Left colon (tissue), 2 donors: ENCODE measurements around the gene FGGY. TPM values are rescaled to one million over a fixed set of nuclear protein-coding genes. Genes with fewer than 3 reads are reported as not detected.

Experiments
- ATAC-seq: fragments of 200-7000 bp; cut with Tn5 transposase; one replicate; pipeline ENCODE4 v1.9.1; 2020; ENCODE audit warnings: mild to moderate bottlenecking, moderate library complexity
- DNase-seq, 2 donors: peaks; one replicate each; pipeline ENCODE4 v3.0.0-alpha.2; 2020
- intact Hi-C, 2 donors: fragments of 100-400 bp; cut with DNase I in 1 of 2; cut with micrococcal nuclease in 1 of 2; formaldehyde crosslinking; loops; one replicate each; pipeline versions ENCODE4 v1.11.2 to v1.14.0; 2022; cut with DNase I, micrococcal nuclease
- microRNA-seq, 2 donors: library from miRNA; unstranded; fragments of <30 nt; microRNA quantifications; one replicate each; pipeline versions ENCODE4 v1.1.0 to v1.2.0, GENCODE V29; 2020
- total RNA-seq, 2 donors: library from RNA; stranded (reverse); fragmentation: NEBNext Ultra II Directional; extraction: Animal tissue kit (Norgen Biotek cat#: 25700); gene quantifications; one replicate each; pipeline ENCODE4 v1.2.1, GENCODE V29; 2021
- donor health status: DM: no; HTN: no; CAD: no.
- donor health status: DM: yes; HTN: yes; CAD: no.

FGGY gene
- total RNA-seq, 2 donors from 2014 or later = 17.3 to 24.1 TPM

DNA sequence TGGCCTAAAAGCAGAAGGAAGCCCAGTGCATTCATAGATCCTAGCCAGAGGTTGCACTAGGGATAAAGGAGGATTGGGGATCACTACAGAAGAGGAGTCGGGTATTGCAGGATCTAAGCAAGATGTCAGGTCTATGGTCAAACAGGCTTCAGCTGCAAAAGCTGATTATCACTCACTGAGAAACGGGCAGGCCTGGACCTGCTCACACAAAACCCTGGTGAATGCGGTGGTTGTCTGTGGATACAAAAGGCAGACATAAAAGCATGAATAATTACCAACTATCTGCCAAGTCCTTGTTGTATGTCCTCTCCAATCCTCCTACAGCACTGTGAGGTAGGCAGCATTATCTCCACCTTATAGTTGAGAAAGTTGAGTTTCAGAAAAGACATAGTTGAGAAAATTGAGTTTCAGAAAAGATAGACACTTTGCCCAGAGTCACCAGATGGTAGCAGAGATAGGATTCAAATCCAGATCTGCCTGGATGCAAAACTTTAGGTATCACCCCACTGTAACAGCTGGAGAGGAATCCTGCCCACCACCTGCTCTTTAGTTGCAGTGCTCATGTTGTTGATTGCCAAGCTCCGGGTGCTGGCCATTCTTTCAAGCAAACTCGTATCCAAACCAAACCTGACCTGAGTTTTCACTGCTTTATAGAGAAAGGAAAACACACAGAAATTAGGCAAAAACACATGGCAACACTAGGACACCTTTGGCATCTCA lies 468.3 kb downstream of the FGGY start:
- ATAC-seq (no peak), DNase-seq (no peak)
- intact Hi-C loops = no loop called here

DNA sequence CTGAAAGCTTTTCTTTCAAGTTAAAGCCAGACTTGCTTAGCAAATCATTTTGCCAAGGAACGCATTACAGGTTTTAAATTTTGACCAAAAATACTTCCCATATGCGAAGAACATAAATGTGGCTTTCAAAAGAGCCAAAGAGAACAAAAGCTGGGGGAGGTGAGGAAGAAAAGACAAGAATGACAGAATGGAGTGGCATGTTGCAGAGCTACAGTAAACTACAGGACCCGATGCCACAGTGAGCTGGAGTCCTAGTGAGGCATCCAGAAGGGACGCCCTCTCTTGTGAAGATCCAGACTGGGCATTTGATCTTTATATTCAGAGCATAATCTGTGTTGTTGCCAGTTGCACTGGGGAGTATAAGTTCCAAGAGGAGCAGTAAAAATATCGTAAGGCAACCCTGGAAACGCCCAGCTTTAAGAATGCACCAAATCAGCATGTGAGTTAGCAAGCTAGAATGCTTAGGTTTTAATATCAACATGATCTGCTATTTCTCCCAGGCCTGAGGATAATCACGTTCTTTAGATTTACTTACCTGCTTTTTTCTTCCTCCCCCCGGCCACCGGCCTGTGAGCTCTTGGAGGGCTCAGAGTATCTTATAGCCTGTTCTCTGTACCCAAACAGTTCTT lies 469.4 kb downstream of the FGGY start:
- intact Hi-C loops = no loop called here
- no peak for DNase-seq
- no peak for ATAC-seq

- DNase-seq (no peak), ATAC-seq (no peak)
- intact Hi-C loops = no loop called here
Observed at GRCh38 chr1:59767119-59767518, 470.2 kb downstream of the FGGY start.

GRCh38 chr1:59768792-59769735 lies 472.2 kb downstream of the FGGY start:
- DNase-seq (no peak), ATAC-seq (no peak)
- intact Hi-C loops = no loop called here

GRCh38 chr1:59769736-59770095 lies 472.8 kb downstream of the FGGY start:
- no peak for ATAC-seq
- intact Hi-C loops = no loop called here
- DNase-seq = no peak

- intact Hi-C loops = no loop called here
Observed at GRCh38 chr1:59771361-59771760, 474.5 kb downstream of the FGGY start.

DNA sequence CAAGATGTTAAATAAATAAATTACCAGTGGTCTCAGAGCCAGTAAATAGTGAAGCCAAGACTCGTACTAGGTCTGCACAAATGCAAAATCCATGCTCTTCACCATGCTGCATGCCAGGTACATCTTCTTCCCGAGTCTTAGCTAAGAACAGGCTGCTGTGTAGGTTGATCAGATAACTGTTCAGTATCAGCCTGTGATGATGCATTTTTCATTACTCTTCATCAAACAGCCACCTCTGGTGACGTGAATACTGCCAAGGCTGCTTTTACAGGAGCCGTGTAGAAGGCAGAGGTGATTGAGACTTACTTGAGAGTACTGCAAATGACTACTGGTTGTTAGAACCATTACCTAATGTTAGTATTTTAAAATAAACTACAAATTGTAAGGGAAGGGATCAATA lies 478.6 kb downstream of the FGGY start:
- DNase-seq (no peak), ATAC-seq (no peak)
- intact Hi-C loops = no loop called here

More at GRCh38 chr1:59771361-59771760, 474.5 kb downstream of the FGGY start:
- ATAC-seq = no peak
- DNase-seq = no peak

DNA sequence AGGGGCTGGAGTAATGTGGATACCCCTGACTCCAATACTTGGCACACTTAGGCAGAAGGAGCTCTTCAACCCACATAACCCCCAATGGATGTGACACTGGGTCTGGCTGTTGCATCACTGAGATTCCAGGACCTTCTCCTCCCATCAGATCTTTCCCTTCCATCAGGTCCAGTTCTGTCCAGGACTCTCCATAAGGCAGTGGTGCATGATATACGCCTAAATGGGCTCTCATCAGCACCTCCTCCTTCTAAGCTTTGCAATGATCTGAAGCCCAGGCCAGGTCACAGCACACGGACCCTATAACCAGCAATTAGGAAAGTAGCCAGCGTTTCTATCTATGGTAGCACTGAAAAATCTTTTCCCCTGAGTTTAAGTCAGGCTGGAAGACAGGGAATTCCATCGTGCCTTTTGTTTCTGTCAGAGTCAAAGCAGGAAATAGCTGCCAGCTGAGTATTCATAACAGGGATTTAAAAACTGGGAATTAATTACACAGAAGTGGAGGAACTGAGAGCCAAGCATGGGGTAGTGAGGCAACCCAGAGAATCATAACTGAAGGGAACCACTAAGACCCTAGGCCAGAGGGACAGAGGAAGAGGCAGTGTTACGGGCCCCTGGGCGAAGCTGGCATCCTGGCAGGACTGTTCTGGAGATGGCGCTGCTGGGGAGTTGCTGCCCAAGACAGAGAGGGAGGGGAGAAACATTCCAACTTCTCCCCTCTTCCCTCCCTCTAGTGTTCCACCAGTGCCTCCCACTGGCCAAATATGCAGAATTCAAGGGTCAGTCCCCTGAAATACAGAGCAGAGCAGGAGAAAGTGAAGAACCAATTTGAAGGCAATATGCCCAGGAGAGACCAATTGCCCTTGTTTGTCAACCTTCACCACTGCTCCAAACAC lies 480.3 kb downstream of the FGGY start:
- DNase-seq = no peak
- ATAC-seq = no peak
- intact Hi-C loops = no loop called here

- intact Hi-C loops = no loop called here
- ATAC-seq (no peak), DNase-seq (no peak)
Observed at GRCh38 chr1:59779949-59780348, 483.1 kb downstream of the FGGY start.

DNA sequence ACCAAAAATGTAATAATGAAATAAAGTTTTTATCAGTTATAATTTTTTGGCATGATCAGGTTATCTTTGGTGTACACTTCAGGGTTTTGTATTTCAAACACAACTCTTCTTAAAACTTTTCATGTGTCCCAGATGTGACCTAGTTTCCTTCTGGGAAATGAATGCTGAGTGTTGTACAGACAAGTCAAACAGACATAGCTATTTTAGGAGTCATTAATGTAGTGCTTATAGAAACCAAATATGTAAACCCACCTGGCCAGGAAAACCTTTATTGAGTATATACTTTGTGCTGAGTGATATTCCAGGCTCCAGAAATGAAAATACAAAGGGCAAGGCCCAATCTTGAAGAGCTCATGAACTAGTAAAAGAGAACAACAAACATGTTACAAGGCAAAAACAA lies 491.9 kb downstream of the FGGY start:
- intact Hi-C loops = no loop called here
- ATAC-seq (no peak), DNase-seq (no peak)

DNA sequence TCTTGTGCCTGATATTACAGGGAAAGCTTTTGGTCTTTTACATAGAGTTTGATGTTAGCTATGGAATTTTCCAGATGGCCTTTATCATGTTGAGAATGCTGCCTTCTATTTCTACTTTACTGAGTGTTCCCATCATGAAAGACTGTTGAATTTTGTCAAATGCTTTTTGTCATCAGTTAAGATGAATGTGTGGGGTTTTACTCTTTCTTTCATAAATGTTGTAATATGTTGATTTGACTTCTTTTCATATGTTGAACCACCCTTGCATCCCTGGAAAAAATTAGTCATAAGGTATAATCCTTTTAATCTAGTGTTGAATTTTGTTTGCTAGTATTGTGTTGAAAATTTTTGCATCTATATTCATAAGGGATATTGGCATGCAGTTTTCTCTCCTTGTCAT lies 501.7 kb downstream of the FGGY start:
- no peak for DNase-seq
- no peak for ATAC-seq
- intact Hi-C loops = no loop called here

GRCh38 chr1:59803458-59804038 lies 506.7 kb downstream of the FGGY start:
- DNase-seq (no peak), ATAC-seq (no peak)
- intact Hi-C loops = no loop called here

DNA sequence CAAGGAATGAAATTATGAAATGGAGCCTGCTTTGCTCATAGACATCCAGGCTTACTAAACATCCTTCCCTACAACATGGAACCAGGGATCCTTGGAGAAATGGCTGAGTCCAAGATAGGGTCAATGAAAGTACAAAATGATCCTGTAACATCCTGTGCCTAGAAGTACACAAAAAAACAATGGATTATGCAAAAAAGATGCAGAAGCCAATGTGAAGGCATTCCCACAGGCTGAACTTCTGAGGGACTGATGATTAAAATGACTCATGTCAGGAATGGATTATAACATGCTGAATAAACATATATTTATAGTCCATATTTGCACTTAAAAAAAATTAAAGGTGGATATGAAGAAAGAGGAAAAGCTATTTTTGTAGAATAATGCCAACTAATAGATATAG lies 507.4 kb downstream of the FGGY start:
- DNase-seq (no peak), ATAC-seq (no peak)
- intact Hi-C loops = no loop called here

DNA sequence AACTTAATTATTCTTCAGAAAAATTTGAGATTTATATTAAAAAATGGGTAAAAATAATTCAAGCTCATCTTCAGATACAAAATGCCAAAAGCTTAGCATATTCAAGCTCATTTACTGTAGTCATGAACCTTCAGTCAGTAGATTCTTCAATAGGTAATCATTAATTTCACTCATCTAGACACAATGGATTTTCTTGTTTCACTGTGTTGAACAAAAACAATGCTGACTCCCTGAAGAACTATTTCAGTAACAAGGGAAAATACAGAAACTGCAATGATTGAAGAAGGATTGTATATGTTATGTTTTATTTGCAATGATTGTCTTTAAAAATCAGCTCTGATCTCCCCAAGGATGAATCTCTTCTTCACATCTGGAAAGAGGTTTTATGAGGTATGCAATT lies 508.7 kb downstream of the FGGY start:
- intact Hi-C loops = no loop called here
- no peak for DNase-seq
- no peak for ATAC-seq

Small RNA genes lying within 50 kb of the gene (microRNA-seq; reads per million reads assigned to microRNA genes)
- 0 reads per million in 2 donors for gene MIR4711
